ENCODE results near the gene CACNA1G.
A peak's percentile ranks its signal among the peaks of the same experiment; 100 is the strongest.

CACNA1G gene

GRCh38 chr17:50668025-50668837, 107.7 kb downstream of the CACNA1G start:
- H3K27me3 ChIP-seq (ENCODE audit: control insufficient read depth, insufficient read depth, low read length): no peaks in the 10 kb centered on the region
- H3K4me1 ChIP-seq (ENCODE audit: control insufficient read depth, insufficient read depth, low read length): peaks cover 6% of the 10 kb centered on the region; the same call in 1 of the 2 replicates
- H3K9me3 ChIP-seq (ENCODE audit: control insufficient read depth, insufficient read depth, low read length): no peaks in the 10 kb centered on the region
- H3K9ac ChIP-seq (ENCODE audit: low read depth, low read length): no peak overlapping the region
- H3K4me3 ChIP-seq (ENCODE audit: low read depth, low read length): no peak overlapping the region
- no peaks in the 10 kb centered on the region for H3K36me3 ChIP-seq (ENCODE audit: control insufficient read depth, insufficient read depth, low read length)
- H3K27ac ChIP-seq (ENCODE audit: low read depth, low read length): peak overlapping the region; percentile 77

GRCh38 chr17:50668838-50669581, 108.5 kb downstream of the CACNA1G start:
- Histone ChIP-seq H3K27ac (ENCODE audit: low read depth, low read length) (no peak overlapping the region), H3K4me3 (ENCODE audit: low read depth, low read length) (no peak overlapping the region), H3K27me3 (ENCODE audit: control insufficient read depth, insufficient read depth, low read length) (no peaks in the 10 kb centered on the region), H3K9ac (ENCODE audit: low read depth, low read length) (no peak overlapping the region), H3K9me3 (ENCODE audit: control insufficient read depth, insufficient read depth, low read length) (no peaks in the 10 kb centered on the region), H3K4me1 (ENCODE audit: control insufficient read depth, insufficient read depth, low read length) (peaks cover 6% of the 10 kb centered on the region; the same call in 1 of the 2 replicates), H3K36me3 (ENCODE audit: control insufficient read depth, insufficient read depth, low read length) (no peaks in the 10 kb centered on the region)

- Histone ChIP-seq H3K27me3 (ENCODE audit: control insufficient read depth, insufficient read depth, low read length) (no peaks in the 10 kb centered on the region), H3K36me3 (ENCODE audit: control insufficient read depth, insufficient read depth, low read length) (no peaks in the 10 kb centered on the region), H3K9ac (ENCODE audit: low read depth, low read length) (no peak overlapping the region), H3K4me1 (ENCODE audit: control insufficient read depth, insufficient read depth, low read length) (peaks cover 6% of the 10 kb centered on the region; the same call in 1 of the 2 replicates), H3K9me3 (ENCODE audit: control insufficient read depth, insufficient read depth, low read length) (no peaks in the 10 kb centered on the region), H3K27ac (ENCODE audit: low read depth, low read length) (no peak overlapping the region), H3K4me3 (ENCODE audit: low read depth, low read length) (no peak overlapping the region)
These were observed 111.6 kb downstream of the CACNA1G start for GRCh38 chr17:50672071-50672470.

DNA sequence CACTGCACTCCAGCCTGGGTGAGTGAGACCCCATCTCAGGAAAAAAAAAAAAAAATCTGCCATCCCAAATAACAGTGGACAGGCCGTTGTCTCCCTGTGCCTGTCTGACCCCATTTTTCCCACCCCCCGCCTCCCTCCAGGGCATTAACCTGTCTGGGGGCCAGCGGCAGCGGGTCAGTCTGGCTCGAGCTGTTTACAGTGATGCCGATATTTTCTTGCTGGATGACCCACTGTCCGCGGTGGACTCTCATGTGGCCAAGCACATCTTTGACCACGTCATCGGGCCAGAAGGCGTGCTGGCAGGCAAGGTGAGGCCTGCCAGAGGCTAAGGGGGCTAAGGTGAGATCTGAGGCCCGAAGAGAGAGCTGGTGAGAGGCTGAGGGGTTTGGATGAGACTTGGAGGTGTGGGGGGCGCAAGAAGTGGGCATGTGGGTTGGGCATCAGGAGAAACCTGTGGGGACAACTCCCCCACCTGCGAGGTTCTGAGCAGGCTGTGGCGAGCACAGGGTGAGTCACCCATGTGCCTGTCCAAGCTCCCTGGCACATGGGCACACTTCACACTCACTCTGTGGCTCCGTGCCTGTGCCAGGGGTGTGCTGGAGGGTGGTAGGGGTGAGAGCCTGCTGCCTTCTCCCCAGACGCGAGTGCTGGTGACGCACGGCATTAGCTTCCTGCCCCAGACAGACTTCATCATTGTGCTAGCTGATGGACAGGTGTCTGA, 112.5 kb downstream of the CACNA1G start:
- H3K27ac ChIP-seq (ENCODE audit: low read depth, low read length): no peak overlapping the region
- no peak overlapping the region for H3K9ac ChIP-seq (ENCODE audit: low read depth, low read length)
- no peaks in the 10 kb centered on the region for H3K9me3 ChIP-seq (ENCODE audit: control insufficient read depth, insufficient read depth, low read length)
- peaks cover 5% of the 10 kb centered on the region; the same call in 1 of the 2 replicates for H3K4me1 ChIP-seq (ENCODE audit: control insufficient read depth, insufficient read depth, low read length)
- no peaks in the 10 kb centered on the region for H3K27me3 ChIP-seq (ENCODE audit: control insufficient read depth, insufficient read depth, low read length)
- H3K4me3 ChIP-seq (ENCODE audit: low read depth, low read length): no peak overlapping the region
- H3K36me3 ChIP-seq (ENCODE audit: control insufficient read depth, insufficient read depth, low read length): no peaks in the 10 kb centered on the region

GRCh38 chr17:50675190-50675589, 114.7 kb downstream of the CACNA1G start:
- H3K9ac ChIP-seq (ENCODE audit: low read depth, low read length): no peak overlapping the region

DNA sequence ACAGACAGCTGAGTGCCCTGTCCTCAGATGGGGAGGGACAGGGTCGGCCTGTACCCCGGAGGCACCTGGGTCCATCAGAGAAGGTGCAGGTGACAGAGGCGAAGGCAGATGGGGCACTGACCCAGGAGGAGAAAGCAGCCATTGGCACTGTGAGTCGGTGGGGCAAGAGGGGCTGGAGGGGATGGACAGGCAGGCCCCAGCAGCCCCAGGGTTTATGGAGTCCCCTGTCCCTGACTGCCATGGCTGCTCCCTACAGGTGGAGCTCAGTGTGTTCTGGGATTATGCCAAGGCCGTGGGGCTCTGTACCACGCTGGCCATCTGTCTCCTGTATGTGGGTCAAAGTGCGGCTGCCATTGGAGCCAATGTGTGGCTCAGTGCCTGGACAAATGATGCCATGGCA, 115.1 kb downstream of the CACNA1G start:
- H3K9me3 ChIP-seq (ENCODE audit: control insufficient read depth, insufficient read depth, low read length): no peaks in the 10 kb centered on the region
- no peak overlapping the region for H3K4me3 ChIP-seq (ENCODE audit: low read depth, low read length)
- no peak overlapping the region for H3K9ac ChIP-seq (ENCODE audit: low read depth, low read length)
- H3K36me3 ChIP-seq (ENCODE audit: control insufficient read depth, insufficient read depth, low read length): no peaks in the 10 kb centered on the region
- no peaks in the 10 kb centered on the region for H3K27me3 ChIP-seq (ENCODE audit: control insufficient read depth, insufficient read depth, low read length)
- H3K4me1 ChIP-seq (ENCODE audit: control insufficient read depth, insufficient read depth, low read length): no peaks in the 10 kb centered on the region
- H3K27ac ChIP-seq (ENCODE audit: low read depth, low read length): no peak overlapping the region

More at GRCh38 chr17:50675190-50675589, 114.7 kb downstream of the CACNA1G start:
- no peaks in the 10 kb centered on the region for H3K36me3 ChIP-seq (ENCODE audit: control insufficient read depth, insufficient read depth, low read length)
- no peak overlapping the region for H3K4me3 ChIP-seq (ENCODE audit: low read depth, low read length)
- no peak overlapping the region for H3K27ac ChIP-seq (ENCODE audit: low read depth, low read length)
- H3K9me3 ChIP-seq (ENCODE audit: control insufficient read depth, insufficient read depth, low read length): no peaks in the 10 kb centered on the region
- no peaks in the 10 kb centered on the region for H3K4me1 ChIP-seq (ENCODE audit: control insufficient read depth, insufficient read depth, low read length)
- H3K27me3 ChIP-seq (ENCODE audit: control insufficient read depth, insufficient read depth, low read length): no peaks in the 10 kb centered on the region

DNA sequence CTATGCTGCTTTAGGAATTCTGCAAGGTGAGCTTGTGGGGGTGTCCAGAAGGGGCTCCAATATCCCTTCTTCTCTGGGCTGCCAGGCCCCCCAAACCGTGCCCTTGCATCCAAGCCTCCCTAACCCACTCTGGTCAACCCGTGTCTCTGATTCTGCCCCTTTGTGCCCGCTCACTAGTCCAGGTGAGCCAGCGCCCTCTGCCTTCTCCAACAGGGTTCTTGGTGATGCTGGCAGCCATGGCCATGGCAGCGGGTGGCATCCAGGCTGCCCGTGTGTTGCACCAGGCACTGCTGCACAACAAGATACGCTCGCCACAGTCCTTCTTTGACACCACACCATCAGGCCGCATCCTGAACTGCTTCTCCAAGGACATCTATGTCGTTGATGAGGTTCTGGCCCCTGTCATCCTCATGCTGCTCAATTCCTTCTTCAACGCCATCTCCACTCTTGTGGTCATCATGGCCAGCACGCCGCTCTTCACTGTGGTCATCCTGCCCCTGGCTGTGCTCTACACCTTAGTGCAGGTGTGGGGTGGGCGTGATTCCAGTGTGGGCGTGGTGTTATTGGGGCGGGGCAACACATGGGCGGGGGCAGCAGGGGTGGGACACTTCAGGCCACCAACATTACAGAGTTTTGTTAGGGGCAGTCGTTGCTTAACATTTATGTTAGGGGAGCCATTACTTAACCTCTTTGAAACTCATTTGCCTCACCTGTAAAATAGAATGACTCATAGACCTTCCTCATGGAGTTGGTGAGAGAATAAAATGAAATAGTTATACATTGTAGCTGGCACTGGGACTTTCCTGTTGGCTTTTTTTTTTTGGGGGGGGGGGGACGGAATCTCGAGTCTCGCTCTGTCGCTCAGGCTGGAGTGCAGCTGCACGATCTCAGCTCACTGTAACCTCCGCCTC, 115.8 kb downstream of the CACNA1G start:
- H3K36me3 ChIP-seq (ENCODE audit: control insufficient read depth, insufficient read depth, low read length): no peaks in the 10 kb centered on the region
- H3K4me3 ChIP-seq (ENCODE audit: low read depth, low read length): no peak overlapping the region
- H3K27ac ChIP-seq (ENCODE audit: low read depth, low read length): no peak overlapping the region
- no peaks in the 10 kb centered on the region; the same call in 1 of the 2 replicates for H3K27me3 ChIP-seq (ENCODE audit: control insufficient read depth, insufficient read depth, low read length)
- H3K9ac ChIP-seq (ENCODE audit: low read depth, low read length): no peak overlapping the region
- no peaks in the 10 kb centered on the region for H3K4me1 ChIP-seq (ENCODE audit: control insufficient read depth, insufficient read depth, low read length)
- no peaks in the 10 kb centered on the region for H3K9me3 ChIP-seq (ENCODE audit: control insufficient read depth, insufficient read depth, low read length)
